GM23248 (cell line): ENCODE results near the gene LRP3.

ENCODE experiments used
- EZH2 ChIP-seq: fragments of 200-600 bp; sonication (generic); IDR thresholded peaks from 2 replicates; pipeline ENCODE4 v1.6.1; 2018; ENCODE audit warnings: antibody characterized with exemption, mild to moderate bottlenecking; ENCODE audit not compliant: insufficient read depth, poor library complexity, severe bottlenecking
- EZH2phosphoT487 ChIP-seq: fragments of 200-600 bp; sonication (generic); IDR thresholded peaks from 2 replicates; pipeline ENCODE4 v1.6.1; 2018; ENCODE audit warnings: antibody characterized with exemption, moderate library complexity, mild to moderate bottlenecking, low read depth; ENCODE audit not compliant: insufficient read depth

DNA sequence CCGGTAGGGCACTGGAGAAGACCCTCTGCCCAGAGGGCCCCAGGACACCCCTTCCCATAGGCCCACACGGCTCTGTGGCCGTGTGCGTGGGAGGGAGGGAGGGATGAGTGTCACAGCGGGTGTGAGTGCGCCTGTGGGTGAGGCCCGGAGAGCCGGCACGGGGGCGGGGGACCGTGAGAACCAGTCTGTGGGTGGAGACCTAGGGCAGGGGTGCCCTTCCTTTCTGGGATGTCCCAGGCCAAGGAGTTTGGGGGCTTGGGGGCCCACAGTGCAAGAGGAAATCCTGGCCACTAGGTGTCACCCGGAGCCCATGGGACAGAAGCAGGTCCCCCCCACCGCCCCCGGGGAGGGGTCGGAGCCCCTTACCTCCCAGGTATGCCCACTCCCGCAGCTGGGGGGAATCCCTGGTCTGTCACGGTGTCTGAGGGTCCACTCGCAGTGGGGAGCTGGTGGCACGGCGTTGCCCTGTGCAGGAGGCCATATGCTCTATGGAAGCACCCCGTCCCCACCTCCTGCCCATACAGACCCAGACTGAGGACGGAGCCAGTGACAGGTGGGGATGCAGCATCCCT is 47.5 kb downstream of the LRP3 start:
- TF ChIP-seq EZH2 (no peak), EZH2phosphoT487 (no peak)
